B cell (primary cell): ENCODE measurements around the gene ESYT2. TPM values are rescaled to one million over a fixed set of nuclear protein-coding genes. Genes with fewer than 3 reads are reported as not detected.

ENCODE experiments used
- ATAC-seq: fragments of 200-7000 bp; cut with Tn5 transposase; one replicate; pipeline ENCODE4 v1.10.0; 2021; ENCODE audit warnings: low read depth, mild to moderate bottlenecking, moderate number of reproducible peaks, moderate library complexity
- CTCF ChIA-PET: fragments of 350-600 bp; sonication (Branson Sonifier 250); formaldehyde crosslinking; loops from one replicate; lab custom pipeline; 2021; ENCODE audit warnings: antibody characterized with exemption, inconsistent platforms; lab: Charles Lee
- POLR2A ChIA-PET: fragments of 350-600 bp; sonication (Branson Sonifier 250); formaldehyde crosslinking; loops from one replicate; lab custom pipeline; 2021; ENCODE audit warnings: antibody characterized with exemption; lab: Charles Lee
- DNase-seq: peaks from one replicate; pipeline ENCODE4 v3.0.0; 2013
- H2AFZ ChIP-seq: 2 replicates; pipeline ENCODE4 v1.6.1; 2012; ENCODE audit warnings: mild to moderate bottlenecking, low read depth, low read length; ENCODE audit not compliant: insufficient read depth, poor library complexity, severe bottlenecking
- H3K27ac ChIP-seq, 2 donors: 1 replicate in 1 of 2; 2 replicates in 1 of 2; pipeline ENCODE4 v1.5.1; 2012 to 2013; ENCODE audit warnings: low read length in 2 of 2, mild to moderate bottlenecking in 2 of 2, moderate library complexity in 1 of 2
- H3K27me3 ChIP-seq, 4 experiments: fragments of 200-600 bp in 1 of 4; sonication (generic) in 1 of 4; replicated peaks in 1 of 4; 1 replicate in 2 of 4; 2 replicates in 2 of 4; pipeline versions ENCODE4 v1.6.1 to v1.7.0; 2013 to 2016; ENCODE audit warnings: low read length in 3 of 4, mild to moderate bottlenecking in 2 of 4, mixed read lengths in 1 of 4, moderate library complexity in 1 of 4; ENCODE audit not compliant: insufficient read depth in 4 of 4, control insufficient read depth in 3 of 4; ENCODE audit errors: control extremely low read depth in 1 of 4
- H3K36me3 ChIP-seq, 2 experiments: replicated peaks in 1 of 2; 1 replicate in 1 of 2; 2 replicates in 1 of 2; pipeline versions ENCODE4 v1.6.1 to v1.7.1; 2013; ENCODE audit warnings: low read length in 1 of 2; ENCODE audit not compliant: insufficient read depth in 2 of 2, control insufficient read depth in 1 of 2; ENCODE audit errors: control extremely low read depth in 1 of 2, extremely low read depth in 1 of 2
- H3K4me1 ChIP-seq, 2 donors: fragments of 200-600 bp in 1 of 2; sonication (generic) in 1 of 2; 1 replicate in 1 of 2; 2 replicates in 1 of 2; pipeline versions ENCODE4 v1.5.1 to v1.6.1; 2013 to 2017; ENCODE audit warnings: low read length in 2 of 2; ENCODE audit not compliant: control insufficient read depth in 2 of 2, insufficient read depth in 2 of 2
- H3K4me2 ChIP-seq: replicated peaks from 2 replicates; pipeline ENCODE3; 2012; ENCODE audit warnings: mild to moderate bottlenecking, low read depth, low read length; ENCODE audit not compliant: poor library complexity, severe bottlenecking
- H3K4me3 ChIP-seq, 5 experiments: fragments of 200-600 bp in 1 of 5; sonication (generic) in 1 of 5; 1 replicate in 3 of 5; 2 replicates in 2 of 5; pipeline versions ENCODE4 v1.5.1 to v1.7.0; 2011 to 2016; ENCODE audit warnings: low read length in 4 of 5, mild to moderate bottlenecking in 4 of 5, low read depth in 2 of 5, control low read depth in 1 of 5, moderate library complexity in 1 of 5; ENCODE audit not compliant: insufficient read depth in 1 of 5; ENCODE audit errors: control extremely low read depth in 1 of 5, extremely low read depth in 1 of 5
- H3K79me2 ChIP-seq: fragments of 200-600 bp; sonication (generic); one replicate; pipeline ENCODE4 v1.6.0; 2016; ENCODE audit warnings: low read length; ENCODE audit not compliant: control insufficient read depth, insufficient read depth
- H3K9ac ChIP-seq: fragments of 200-600 bp; sonication (generic); 2 replicates; pipeline ENCODE4 v1.6.1; 2017; ENCODE audit warnings: mild to moderate bottlenecking, low read length, moderate library complexity
- H3K9me3 ChIP-seq, 3 donors: one replicate each; pipeline versions ENCODE4 v1.6.1 to v1.7.1; 2013; ENCODE audit warnings: low read length in 2 of 3; ENCODE audit not compliant: control insufficient read depth in 2 of 3, insufficient read depth in 1 of 3; ENCODE audit errors: control extremely low read depth in 1 of 3
- H4K20me1 ChIP-seq: 2 replicates; pipeline ENCODE4 v1.6.0; 2012; ENCODE audit warnings: mild to moderate bottlenecking, low read length; ENCODE audit not compliant: insufficient read depth, control insufficient read depth, poor library complexity, severe bottlenecking
- H3K27ac Mint-ChIP-seq: one replicate; pipeline ENCODE4 v1.8.0; 2021; ENCODE audit warnings: mixed read lengths
- H3K27me3 Mint-ChIP-seq: one replicate; pipeline ENCODE4 v1.8.0; 2021; ENCODE audit warnings: mixed read lengths
- H3K4me1 Mint-ChIP-seq: one replicate; pipeline ENCODE4 v1.8.0; 2021; ENCODE audit warnings: mixed read lengths
- H3K4me3 Mint-ChIP-seq: one replicate; pipeline ENCODE4 v1.8.0; 2021; ENCODE audit warnings: mixed read lengths
- H3K9me3 Mint-ChIP-seq: one replicate; pipeline ENCODE4 v1.8.0; 2022; ENCODE audit warnings: mixed read lengths; ENCODE audit not compliant: insufficient read depth
- CTCF ChIP-seq: fragments of 200-600 bp; IDR thresholded peaks from one replicate; pipeline ENCODE4 v1.8.0; 2022; ENCODE audit warnings: antibody characterized with exemption, mild to moderate bottlenecking
- EZH2 ChIP-seq: IDR thresholded peaks from 2 replicates; pipeline ENCODE4 v1.6.1; 2012; ENCODE audit warnings: borderline replicate concordance, low read depth, mild to moderate bottlenecking, moderate library complexity, low read length; ENCODE audit not compliant: insufficient read depth, poor library complexity, severe bottlenecking
- whole genome bisulfite sequencing: methylation state at CpG from one replicate; pipeline ENCODE4 v1.1.5; 2013; ENCODE audit warnings: missing lambda C conversion rate; ENCODE audit not compliant: insufficient coverage; 5-methylcytosine and 5-hydroxymethylcytosine counted together
- intact Hi-C: fragments of 100-400 bp; cut with micrococcal nuclease; formaldehyde crosslinking; loops from one replicate; pipeline ENCODE4 v1.10.0; 2022
- polyA plus RNA-seq: library from polyadenylated mRNA; depleted of rRNA; stranded (reverse); fragments of >200 nt; gene quantifications from 2 replicates; pipeline ENCODE4 v1.2.3, GENCODE V29; 2012
- total RNA-seq, 2 donors: library from RNA; stranded (reverse); fragments of 120-200 nt in 1 of 2; gene quantifications; 1 replicate in 1 of 2; 2 replicates in 1 of 2; pipeline versions ENCODE4 v1.2.3 to v1.2.4, GENCODE V29; 2013 to 2022

Gene ESYT2
- total and polyA plus RNA-seq, 2 donors (not counting 1 experiment from before 2014, with no cell fraction given), result 12.0 to 34.2 TPM

- ChIA-PET POLR2A (no interaction called here), CTCF (no interaction called here)
- no peak overlapping the region for H3K27ac Mint-ChIP-seq
- no peak overlapping the region for H3K27ac ChIP-seq
- no peaks in the 10 kb centered on the region for H4K20me1 ChIP-seq
- H2AFZ ChIP-seq, result no peak overlapping the region
- H3K27me3 Mint-ChIP-seq, result no peaks in the 10 kb centered on the region
- H3K4me1 Mint-ChIP-seq, result no peaks in the 10 kb centered on the region
- DNase-seq (no peak), ATAC-seq (no peak)
- no peaks in the 10 kb centered on the region for H3K9me3 Mint-ChIP-seq
- H3K36me3 ChIP-seq, result peaks cover 8 to 59% of the 10 kb centered on the region in 2 experiments
- H3K9ac ChIP-seq, result no peak overlapping the region
- no peaks in the 10 kb centered on the region for H3K4me1 ChIP-seq
- WGBS, result 97% methylated on average over 6 of the region's 6 CpGs
- H3K79me2 ChIP-seq, result no peaks in the 10 kb centered on the region
- intact Hi-C loops, result no loop called here
- no peaks in the 10 kb centered on the region for H3K27me3 ChIP-seq
- TF ChIP-seq EZH2 (no peak), CTCF (no peak)
- H3K4me3 ChIP-seq, result no peak overlapping the region
- H3K4me2 ChIP-seq, result no peak overlapping the region
- no peak overlapping the region for H3K4me3 Mint-ChIP-seq
- H3K9me3 ChIP-seq, result peaks cover 0 to 7% (median 0%) of the 10 kb centered on the region in 3 donors
Measured at GRCh38 chr7:158779061-158780000, 50.0 kb downstream of the ESYT2 start.

GRCh38 chr7:158778471-158778870 is 50.8 kb downstream of the ESYT2 start:
- ChIA-PET POLR2A (no interaction called here), CTCF (no interaction called here)
- ATAC-seq (no peak), DNase-seq (no peak)
- 100% methylated on average over 1 of the region's 6 CpGs for WGBS
- H3K4me3 Mint-ChIP-seq, result no peak overlapping the region
- H3K9ac ChIP-seq, result no peak overlapping the region
- peaks cover 0 to 7% (median 0%) of the 10 kb centered on the region in 3 donors for H3K9me3 ChIP-seq
- H3K27ac ChIP-seq, result no peak overlapping the region
- H3K36me3 ChIP-seq, result peaks cover 8 to 52% of the 10 kb centered on the region in 2 experiments
- no peak overlapping the region for H3K27ac Mint-ChIP-seq
- H4K20me1 ChIP-seq, result no peaks in the 10 kb centered on the region
- H3K79me2 ChIP-seq, result no peaks in the 10 kb centered on the region
- H3K27me3 Mint-ChIP-seq, result no peaks in the 10 kb centered on the region
- H3K4me1 Mint-ChIP-seq, result no peaks in the 10 kb centered on the region
- H3K27me3 ChIP-seq, result no peaks in the 10 kb centered on the region
- H2AFZ ChIP-seq, result no peak overlapping the region
- no peaks in the 10 kb centered on the region for H3K4me1 ChIP-seq
- no peaks in the 10 kb centered on the region for H3K9me3 Mint-ChIP-seq
- no peak overlapping the region for H3K4me3 ChIP-seq
- H3K4me2 ChIP-seq, result no peak overlapping the region
- TF ChIP-seq CTCF, result no peak
- TF ChIP-seq EZH2, result no peak
- intact Hi-C loops, result no loop called here
